Smooth muscle cell (in vitro differentiated cells): ENCODE data around the gene GPD2. TPM values are rescaled to one million over a fixed set of nuclear protein-coding genes. Genes with fewer than 3 reads are reported as not detected.

ENCODE experiments used
- DNase-seq: peaks from one replicate; lab custom pipeline; 2025; ENCODE audit not compliant: unreplicated experiment; lab: John Stamatoyannopoulos, UW
- H2AFZ ChIP-seq: fragments of 200-600 bp; sonication (generic); 2 replicates; pipeline ENCODE4 v1.6.0; 2016; ENCODE audit warnings: antibody characterized with exemption, low read depth, mild to moderate bottlenecking
- H3F3A ChIP-seq: fragments of 200-600 bp; sonication (generic); 2 replicates; pipeline ENCODE4 v1.6.0; 2017; ENCODE audit warnings: antibody characterized with exemption, low read depth
- H3K27ac ChIP-seq: fragments of 200-600 bp; sonication (generic); 2 replicates; pipeline ENCODE4 v1.5.1; 2016; ENCODE audit warnings: low read depth, mild to moderate bottlenecking
- H3K27me3 ChIP-seq: fragments of 200-600 bp; sonication (generic); 2 replicates; pipeline ENCODE4 v1.6.1; 2016; ENCODE audit warnings: low read depth, mild to moderate bottlenecking
- H3K36me3 ChIP-seq: fragments of 200-600 bp; sonication (generic); 2 replicates; pipeline ENCODE4 v1.5.1; 2016; ENCODE audit warnings: low read depth
- H3K4me1 ChIP-seq: fragments of 200-600 bp; sonication (generic); 2 replicates; pipeline ENCODE4 v1.5.1; 2016; ENCODE audit warnings: low read depth
- H3K4me2 ChIP-seq: fragments of 200-600 bp; sonication (generic); 2 replicates; pipeline ENCODE4 v1.6.0; 2016; ENCODE audit warnings: mild to moderate bottlenecking
- H3K4me3 ChIP-seq: fragments of 200-600 bp; sonication (generic); 2 replicates; pipeline ENCODE4 v1.5.1; 2016; ENCODE audit warnings: mild to moderate bottlenecking
- H3K79me2 ChIP-seq: fragments of 200-600 bp; sonication (generic); 2 replicates; pipeline ENCODE4 v1.6.0; 2016; ENCODE audit warnings: low read depth, mild to moderate bottlenecking
- H3K9ac ChIP-seq: fragments of 200-600 bp; sonication (generic); 2 replicates; pipeline ENCODE4 v1.6.0; 2016; ENCODE audit warnings: low read depth
- H3K9me3 ChIP-seq: fragments of 200-600 bp; sonication (generic); replicated peaks from 2 replicates; pipeline ENCODE4 v1.5.1; 2016; ENCODE audit warnings: low read depth
- H4K20me1 ChIP-seq: fragments of 200-600 bp; sonication (generic); 2 replicates; pipeline ENCODE4 v1.6.0; 2016; ENCODE audit warnings: low read depth
- WGBS: methylation state at CpG from one replicate; pipeline ENCODE4 v1.1.7; 2016; ENCODE audit warnings: low lambda C conversion rate; 5-methylcytosine and 5-hydroxymethylcytosine counted together
- polyA plus RNA-seq: library from polyadenylated mRNA; unstranded; fragments of >200 nt; fragmentation: Nextera tagmentation; extraction: Ambion mirVana; gene quantifications from 2 replicates; pipeline ENCODE4 v1.2.1, GENCODE V29; 2016
- total RNA-seq: library from RNA; depleted of rRNA; stranded (reverse); fragments of >200 nt; gene quantifications from 2 replicates; pipeline ENCODE4 v1.2.3, GENCODE V29; 2014
- TF ChIP-seq, protein P1 (sequence below): fragments of 200-600 bp; sonication (generic); IDR thresholded peaks from 2 replicates; pipeline ENCODE4 v1.5.1; 2017; ENCODE audit warnings: borderline replicate concordance, mild to moderate bottlenecking, antibody characterized with exemption; ENCODE audit not compliant: insufficient read depth, poor library complexity, severe bottlenecking

The GPD2 gene
- total and polyA plus RNA-seq, 2 experiments from 2014 or later: 5.6 to 25.8 TPM

DNA sequence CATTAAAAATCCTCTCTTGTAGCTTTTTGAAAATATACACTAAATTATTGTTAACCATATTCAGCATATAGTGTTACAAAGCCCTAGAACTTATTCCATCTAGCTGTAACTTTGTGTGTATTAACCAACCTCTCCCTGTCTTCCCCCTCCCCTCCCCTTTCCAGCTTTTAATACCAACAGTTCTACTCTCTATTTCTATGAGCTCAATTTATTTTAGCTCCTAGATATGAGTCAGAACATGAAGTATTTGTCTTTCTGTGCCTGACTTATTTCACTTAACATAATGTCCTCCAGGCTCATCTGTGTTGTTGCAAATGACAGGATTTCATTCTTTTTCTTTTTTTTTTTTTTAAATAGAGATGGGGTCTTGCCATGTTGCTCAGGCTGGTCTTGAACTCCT, 45.1 kb downstream of the GPD2 start:
- Histone ChIP-seq H3K79me2 (no peaks in the 10 kb centered on the region), H3K4me3 (no peak overlapping the region), H3K27me3 (no peaks in the 10 kb centered on the region), H4K20me1 (no peaks in the 10 kb centered on the region), H3K9ac (no peak overlapping the region), H3K36me3 (no peaks in the 10 kb centered on the region), H3K27ac (no peak overlapping the region), H3K9me3 (no peaks in the 10 kb centered on the region), H3K4me2 (no peak overlapping the region), H3F3A (no peaks in the 10 kb centered on the region), H3K4me1 (no peaks in the 10 kb centered on the region), H2AFZ (no peak overlapping the region)
- DNase-seq: no peak
- TF ChIP-seq, protein P1, sequence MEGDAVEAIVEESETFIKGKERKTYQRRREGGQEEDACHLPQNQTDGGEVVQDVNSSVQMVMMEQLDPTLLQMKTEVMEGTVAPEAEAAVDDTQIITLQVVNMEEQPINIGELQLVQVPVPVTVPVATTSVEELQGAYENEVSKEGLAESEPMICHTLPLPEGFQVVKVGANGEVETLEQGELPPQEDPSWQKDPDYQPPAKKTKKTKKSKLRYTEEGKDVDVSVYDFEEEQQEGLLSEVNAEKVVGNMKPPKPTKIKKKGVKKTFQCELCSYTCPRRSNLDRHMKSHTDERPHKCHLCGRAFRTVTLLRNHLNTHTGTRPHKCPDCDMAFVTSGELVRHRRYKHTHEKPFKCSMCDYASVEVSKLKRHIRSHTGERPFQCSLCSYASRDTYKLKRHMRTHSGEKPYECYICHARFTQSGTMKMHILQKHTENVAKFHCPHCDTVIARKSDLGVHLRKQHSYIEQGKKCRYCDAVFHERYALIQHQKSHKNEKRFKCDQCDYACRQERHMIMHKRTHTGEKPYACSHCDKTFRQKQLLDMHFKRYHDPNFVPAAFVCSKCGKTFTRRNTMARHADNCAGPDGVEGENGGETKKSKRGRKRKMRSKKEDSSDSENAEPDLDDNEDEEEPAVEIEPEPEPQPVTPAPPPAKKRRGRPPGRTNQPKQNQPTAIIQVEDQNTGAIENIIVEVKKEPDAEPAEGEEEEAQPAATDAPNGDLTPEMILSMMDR: no peak

DNA sequence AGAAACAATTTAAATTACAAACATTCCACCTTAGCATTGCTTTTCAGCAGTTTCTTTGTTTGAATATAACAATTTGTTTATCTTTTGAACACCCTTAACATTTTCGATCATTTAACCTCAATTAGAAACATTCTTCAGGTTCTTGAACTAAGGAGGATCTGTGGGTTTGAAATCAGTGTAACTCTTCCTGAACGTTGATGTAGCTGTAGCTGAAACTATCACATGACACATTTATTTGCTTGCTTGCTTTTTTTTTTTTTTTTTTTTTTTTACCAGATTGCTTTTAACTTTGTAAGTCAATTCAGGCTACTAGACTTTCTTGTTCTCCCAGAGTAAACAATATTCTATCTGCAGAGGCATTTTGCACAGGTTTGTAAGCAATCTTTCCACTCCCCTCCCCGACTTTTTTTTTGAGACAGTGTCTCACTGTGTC, 47.6 kb downstream of the GPD2 start:
- H3K9me3 ChIP-seq: no peaks in the 10 kb centered on the region
- H3K27me3 ChIP-seq: no peaks in the 10 kb centered on the region
- no peak overlapping the region for H3K4me3 ChIP-seq
- no peaks in the 10 kb centered on the region for H3F3A ChIP-seq
- 66% methylated on average over 3 of the region's 3 CpGs for WGBS
- H3K4me1 ChIP-seq: no peaks in the 10 kb centered on the region
- TF ChIP-seq, protein P1: no peak
- H3K9ac ChIP-seq: no peak overlapping the region
- H2AFZ ChIP-seq: no peak overlapping the region
- no peaks in the 10 kb centered on the region for H3K79me2 ChIP-seq
- no peaks in the 10 kb centered on the region for H3K36me3 ChIP-seq
- DNase-seq: no peak
- H3K27ac ChIP-seq: no peak overlapping the region
- no peak overlapping the region for H3K4me2 ChIP-seq
- no peaks in the 10 kb centered on the region for H4K20me1 ChIP-seq

DNA sequence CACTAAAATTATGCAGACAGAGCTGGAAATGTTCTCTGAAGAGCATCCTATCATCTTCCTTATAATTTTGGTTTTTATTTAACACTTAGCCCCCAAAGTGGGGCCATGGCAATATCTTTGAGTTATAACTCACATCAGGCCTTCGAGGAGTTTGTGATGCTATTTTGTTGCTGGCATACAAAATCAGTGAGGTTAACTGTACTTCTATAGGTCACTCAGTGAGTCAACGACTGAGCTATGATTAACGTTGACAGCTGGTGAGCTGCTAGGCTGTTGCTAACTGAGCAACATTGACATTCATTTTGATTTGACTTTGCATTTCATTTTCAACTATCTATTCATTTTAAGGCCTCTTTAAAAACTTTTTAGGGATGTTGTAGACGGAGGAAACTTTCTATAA, 50.0 kb downstream of the GPD2 start:
- no peak for DNase-seq
- Histone ChIP-seq H3K4me2 (no peak overlapping the region), H2AFZ (no peak overlapping the region), H3K9me3 (no peaks in the 10 kb centered on the region), H3K36me3 (no peaks in the 10 kb centered on the region), H3K27ac (no peak overlapping the region), H3K4me3 (no peak overlapping the region), H4K20me1 (no peaks in the 10 kb centered on the region), H3K4me1 (no peaks in the 10 kb centered on the region), H3F3A (no peaks in the 10 kb centered on the region), H3K27me3 (no peaks in the 10 kb centered on the region), H3K79me2 (no peaks in the 10 kb centered on the region), H3K9ac (no peak overlapping the region)
- TF ChIP-seq, protein P1: no peak
- WGBS: 60% methylated on average over 4 of the region's 4 CpGs

DNA sequence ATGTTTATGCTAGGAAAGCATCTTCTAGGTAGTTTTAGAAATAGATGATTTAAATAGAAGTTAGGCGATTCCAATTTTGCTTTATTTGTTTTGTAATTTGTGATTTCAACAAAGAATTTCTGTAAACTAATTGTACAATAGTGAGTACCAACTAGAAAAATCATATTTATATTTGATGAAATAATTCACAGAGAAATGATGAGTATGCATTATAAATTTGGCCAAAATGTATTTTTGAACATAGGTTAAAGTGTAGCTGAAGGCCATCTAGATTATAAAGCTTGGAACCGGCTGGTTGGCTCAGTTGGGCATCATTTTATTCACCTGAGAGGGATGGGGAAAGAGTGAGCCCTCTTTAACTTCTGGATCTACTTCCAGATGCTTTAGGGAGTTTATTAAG, 50.4 kb downstream of the GPD2 start:
- Histone ChIP-seq H3K4me2 (no peak overlapping the region), H3F3A (no peaks in the 10 kb centered on the region), H3K27me3 (no peaks in the 10 kb centered on the region), H3K4me3 (no peak overlapping the region), H3K36me3 (no peaks in the 10 kb centered on the region), H4K20me1 (no peaks in the 10 kb centered on the region), H3K4me1 (no peaks in the 10 kb centered on the region), H3K27ac (no peak overlapping the region), H3K9ac (no peak overlapping the region), H3K79me2 (no peaks in the 10 kb centered on the region), H3K9me3 (no peaks in the 10 kb centered on the region), H2AFZ (no peak overlapping the region)
- TF ChIP-seq, protein P1: no peak
- WGBS: 95% methylated on average over 2 of the region's 2 CpGs
- DNase-seq: no peak
